GM19463 (cell line): Measurements from ENCODE around the gene AHCY.
"Not testable (repeated sequence)": the region's sequence is repeated elsewhere in the genome, so short reads cannot be mapped to it uniquely, and the experiment has no call there.

Source experiments
- ATAC-seq: cut with Tn5 transposase; IDR thresholded peaks from one replicate; pipeline ENCODE4 v1.9.1; 2021; ENCODE audit warnings: mild to moderate bottlenecking, moderate library complexity; ENCODE audit not compliant: unreplicated experiment

Gene AHCY

GRCh38 chr20:34262488-34263288 is 40.5 kb downstream of the AHCY start:
- ATAC-seq: no peak

- ATAC-seq: no peak
These were observed 42.8 kb downstream of the AHCY start for GRCh38 chr20:34260208-34260942.

GRCh38 chr20:34256629-34257124 is 46.5 kb downstream of the AHCY start:
- ATAC-seq: no peak

DNA sequence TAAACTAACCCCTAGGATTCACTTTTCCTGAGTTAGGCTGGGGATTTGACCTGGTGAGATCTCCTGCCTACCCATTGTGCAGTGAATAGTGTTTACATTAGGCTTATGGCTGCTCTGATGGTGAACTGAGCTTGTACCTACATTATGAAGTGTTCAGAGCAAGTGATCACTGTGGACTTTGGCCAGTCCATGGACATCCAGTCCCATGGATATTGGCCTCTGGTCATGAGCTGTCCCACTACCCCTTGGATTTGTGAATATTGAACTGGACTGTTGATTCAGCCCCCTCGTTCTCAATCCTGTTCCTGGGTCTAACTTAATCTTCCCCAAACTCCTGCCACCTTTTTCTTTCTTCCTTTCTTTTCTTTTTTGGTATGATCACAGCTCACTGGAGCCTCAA is 48.2 kb downstream of the AHCY start:
- ATAC-seq: no peak

DNA sequence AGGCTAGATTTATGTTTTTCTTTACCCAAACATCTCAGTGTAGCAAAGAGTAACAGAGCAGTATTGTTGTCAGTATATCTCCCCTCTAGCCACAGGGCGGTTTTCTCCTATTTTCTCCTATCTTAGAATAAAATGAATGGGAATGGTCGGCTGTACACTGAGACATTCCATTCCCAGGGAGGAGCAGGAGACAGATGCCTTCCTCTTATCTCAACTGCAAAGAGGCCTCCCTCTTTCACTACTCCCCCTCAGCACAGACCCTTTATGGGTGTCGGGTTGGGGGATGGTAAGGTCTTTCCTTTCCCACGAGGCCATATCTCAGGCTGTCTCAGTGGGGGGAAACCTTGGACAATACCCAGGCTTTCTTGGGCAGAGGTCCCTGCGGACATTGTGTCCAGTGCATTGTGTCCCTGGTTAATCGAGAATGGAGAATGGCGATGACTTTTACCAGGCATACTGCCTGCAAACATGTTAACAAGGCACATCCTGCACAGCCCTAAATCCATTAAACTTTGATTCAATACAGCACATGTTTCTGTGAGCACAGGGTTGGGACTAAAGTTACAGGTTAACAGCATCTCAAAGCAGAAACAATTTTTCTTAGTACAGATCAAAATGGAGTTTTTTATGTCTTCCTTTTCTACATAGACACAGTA is 50.6 kb downstream of the AHCY start:
- not testable (repeated sequence) for ATAC-seq

GRCh38 chr20:34251619-34252018 is 51.5 kb downstream of the AHCY start:
- no peak for ATAC-seq

- no peak for ATAC-seq
These were observed 53.1 kb downstream of the AHCY start for GRCh38 chr20:34250005-34250404.

GRCh38 chr20:34249291-34249690 is 53.9 kb downstream of the AHCY start:
- no peak for ATAC-seq

GRCh38 chr20:34246126-34246626 is 57.0 kb downstream of the AHCY start:
- no peak for ATAC-seq

DNA sequence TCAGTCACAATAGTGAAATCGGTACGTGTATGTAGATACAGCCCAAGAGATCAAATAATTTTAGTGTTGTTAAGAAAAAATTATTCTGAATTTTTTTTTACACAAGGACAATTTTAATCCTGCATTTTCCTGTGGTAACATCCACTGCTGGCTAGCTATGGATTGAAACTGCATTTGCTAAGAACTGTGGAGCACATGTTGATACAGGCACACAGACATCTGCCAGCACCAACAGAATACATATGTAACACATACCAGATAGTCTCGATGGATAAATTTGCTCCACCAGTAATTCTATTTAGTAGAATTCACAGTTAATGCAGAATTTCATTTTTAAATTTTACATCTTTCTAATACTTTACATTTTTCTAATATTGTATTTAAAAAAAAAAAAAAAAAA is 59.8 kb downstream of the AHCY start:
- no peak for ATAC-seq

GRCh38 chr20:34242879-34243278 is 60.3 kb downstream of the AHCY start:
- no peak for ATAC-seq

DNA sequence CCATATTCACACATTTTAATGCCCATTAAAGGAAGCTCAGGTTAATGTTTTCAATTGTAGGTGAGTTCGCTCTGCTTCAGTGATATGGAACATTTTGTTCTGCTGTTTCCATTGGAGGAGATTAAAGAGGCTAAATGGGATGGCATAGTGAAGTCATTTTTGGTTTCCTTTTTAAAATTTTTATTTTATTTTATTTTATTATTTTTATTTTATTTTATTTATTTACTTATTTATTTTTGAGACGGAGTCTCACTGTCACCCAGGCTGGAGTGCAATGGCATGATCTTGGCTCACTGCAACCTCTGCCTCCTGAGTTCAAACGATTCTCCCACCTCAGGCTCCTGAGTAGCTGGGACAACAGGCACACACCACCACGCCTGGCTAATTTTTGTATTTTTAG is 61.1 kb downstream of the AHCY start:
- ATAC-seq: not testable (repeated sequence)

DNA sequence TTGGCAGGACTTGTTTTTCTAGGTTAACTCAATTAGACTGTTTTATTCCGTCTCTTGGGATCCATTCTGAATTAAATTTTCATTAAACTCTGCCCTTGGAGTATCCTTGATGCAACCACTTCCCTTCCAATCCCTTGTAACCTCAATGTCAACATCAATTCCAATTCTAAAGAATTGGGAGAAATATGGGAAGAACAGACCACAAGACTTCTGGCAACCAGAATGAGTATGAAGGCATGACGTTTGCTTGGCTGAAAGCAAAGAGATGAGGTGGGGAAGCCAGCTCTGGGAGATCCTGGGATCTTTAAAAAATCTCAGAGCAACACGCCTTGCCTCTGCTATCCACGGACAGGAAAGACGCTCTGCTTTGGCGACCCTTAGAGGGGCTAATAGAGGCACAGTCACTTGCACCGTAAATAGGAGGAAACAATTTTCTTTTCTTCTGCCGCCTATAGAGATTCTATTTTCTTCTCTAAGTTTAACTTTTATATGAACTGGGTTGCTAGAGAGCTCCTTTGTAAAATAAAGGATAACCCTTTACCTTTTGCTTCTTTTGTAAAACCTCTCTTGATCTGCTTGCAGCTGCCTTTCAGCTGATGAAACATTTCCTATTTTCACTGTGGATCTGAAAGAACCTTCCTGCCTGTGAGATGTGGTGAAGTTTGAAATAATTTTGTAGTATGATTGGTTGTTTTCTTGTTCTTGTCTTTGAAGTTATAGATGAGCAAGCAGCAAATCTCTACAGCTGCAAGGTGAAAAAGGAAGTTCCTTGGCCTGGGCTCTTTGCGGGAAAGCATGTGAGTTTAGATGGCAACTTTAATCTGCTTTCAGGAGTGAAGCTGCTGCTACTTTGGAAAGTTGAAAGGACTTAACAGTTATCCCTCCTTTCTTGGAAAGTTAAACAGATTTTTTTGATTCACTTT is 62.2 kb downstream of the AHCY start, which contains the start of gene ASIP:
Gene ASIP, plus strand, starts transcription at position 731 of the 923 bp plus-strand sequence. CDS start 18,952 bp downstream, outside the sequence.
- ATAC-seq: no peak

GRCh38 chr20:34240121-34240520 is 63.0 kb downstream of the AHCY start:
- no peak for ATAC-seq

DNA sequence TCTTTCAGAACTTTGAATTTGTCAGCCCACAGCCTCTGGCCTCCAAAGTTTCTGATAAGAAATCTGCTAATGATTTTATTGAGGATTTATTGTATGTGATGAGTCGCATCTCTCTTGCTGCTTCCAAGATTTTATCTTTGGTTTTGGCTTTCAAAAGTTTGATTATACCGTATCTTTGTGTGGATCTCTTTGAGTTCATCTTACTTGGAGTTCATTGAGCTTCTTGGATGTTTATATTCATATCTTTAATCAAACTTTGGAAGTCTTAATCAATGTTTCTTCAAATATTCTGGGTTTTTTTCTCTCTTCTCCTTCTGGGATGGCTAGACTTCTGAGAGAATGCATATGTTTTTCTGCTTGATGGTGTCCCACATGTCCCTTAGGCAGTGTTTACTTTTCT is 65.2 kb downstream of the AHCY start:
- ATAC-seq: no peak

GRCh38 chr20:34235875-34236274 is 67.3 kb downstream of the AHCY start:
- ATAC-seq: no peak

GRCh38 chr20:34233687-34234086 is 69.5 kb downstream of the AHCY start:
- ATAC-seq: no peak

- no peak for ATAC-seq
These were observed 70.6 kb downstream of the AHCY start for GRCh38 chr20:34232494-34233087.

DNA sequence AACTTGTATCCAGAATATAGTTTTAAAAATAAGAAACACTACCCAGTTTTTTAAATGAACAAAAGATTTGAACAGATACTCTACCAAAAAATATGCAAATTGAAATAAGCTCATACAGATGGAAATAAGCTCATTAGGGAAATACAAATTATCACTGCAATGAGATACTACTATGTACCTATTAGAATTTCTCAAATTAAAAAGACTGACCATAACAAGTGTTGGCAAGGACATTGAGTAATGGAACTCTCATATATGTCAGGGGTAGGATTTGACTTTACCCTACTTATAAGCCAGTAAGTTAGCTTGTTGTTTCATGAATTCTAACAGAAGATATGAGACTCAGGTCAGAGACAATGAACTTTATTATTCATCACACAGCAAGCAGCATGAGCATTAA is 71.5 kb downstream of the AHCY start:
- no peak for ATAC-seq
